ENCODE results near the gene LCOR. TPM values are rescaled to one million over a fixed set of nuclear protein-coding genes. Genes with fewer than 3 reads are reported as not detected.

Gene LCOR
- total RNA-seq, 4 donors from 2014 or later, result 12.5 to 22.0 (median 14.9) TPM

DNA sequence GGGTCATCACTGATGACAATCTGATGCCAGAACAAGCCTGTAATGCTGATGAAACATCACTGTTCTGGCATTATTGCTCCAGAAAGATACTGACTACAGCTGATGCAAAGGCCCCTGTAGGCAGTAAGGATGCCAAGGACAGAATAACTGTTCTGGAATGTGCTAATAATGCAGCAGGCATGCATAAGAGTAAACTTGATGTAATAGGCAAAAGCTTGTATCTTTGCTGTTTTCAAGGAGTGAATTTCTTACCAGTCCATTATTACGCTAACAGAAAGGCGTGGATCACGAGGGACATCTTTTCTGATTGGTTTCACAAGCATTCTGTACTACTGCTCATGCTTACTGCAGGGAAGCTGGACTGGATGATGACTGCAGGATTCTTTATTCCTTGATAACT is 18.7 kb downstream of the LCOR start:
- TF ChIP-seq, protein P1, sequence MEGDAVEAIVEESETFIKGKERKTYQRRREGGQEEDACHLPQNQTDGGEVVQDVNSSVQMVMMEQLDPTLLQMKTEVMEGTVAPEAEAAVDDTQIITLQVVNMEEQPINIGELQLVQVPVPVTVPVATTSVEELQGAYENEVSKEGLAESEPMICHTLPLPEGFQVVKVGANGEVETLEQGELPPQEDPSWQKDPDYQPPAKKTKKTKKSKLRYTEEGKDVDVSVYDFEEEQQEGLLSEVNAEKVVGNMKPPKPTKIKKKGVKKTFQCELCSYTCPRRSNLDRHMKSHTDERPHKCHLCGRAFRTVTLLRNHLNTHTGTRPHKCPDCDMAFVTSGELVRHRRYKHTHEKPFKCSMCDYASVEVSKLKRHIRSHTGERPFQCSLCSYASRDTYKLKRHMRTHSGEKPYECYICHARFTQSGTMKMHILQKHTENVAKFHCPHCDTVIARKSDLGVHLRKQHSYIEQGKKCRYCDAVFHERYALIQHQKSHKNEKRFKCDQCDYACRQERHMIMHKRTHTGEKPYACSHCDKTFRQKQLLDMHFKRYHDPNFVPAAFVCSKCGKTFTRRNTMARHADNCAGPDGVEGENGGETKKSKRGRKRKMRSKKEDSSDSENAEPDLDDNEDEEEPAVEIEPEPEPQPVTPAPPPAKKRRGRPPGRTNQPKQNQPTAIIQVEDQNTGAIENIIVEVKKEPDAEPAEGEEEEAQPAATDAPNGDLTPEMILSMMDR (IDR thresholded peaks at IDR 0.05), result no peak
- no peak for TF ChIP-seq POLR2A (IDR thresholded peaks at IDR 0.05)

DNA sequence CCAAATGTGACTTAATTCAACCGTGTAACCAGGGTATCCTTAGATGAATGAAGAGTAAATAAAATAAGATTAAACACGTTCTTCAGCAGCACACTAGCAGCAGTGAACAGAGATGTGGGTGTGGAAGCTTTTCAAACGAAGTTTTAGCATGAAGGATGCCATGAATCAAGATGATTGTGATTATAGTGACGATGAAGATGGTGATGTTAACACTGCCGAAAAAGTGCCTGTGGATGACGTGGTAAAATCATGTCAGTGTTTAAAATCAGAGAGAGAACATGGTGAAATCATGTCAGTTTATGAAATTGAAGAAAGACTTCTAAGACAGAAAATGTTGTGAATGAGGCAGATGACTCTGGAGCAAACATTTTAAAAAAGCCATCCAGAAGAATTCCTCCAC is 19.2 kb downstream of the LCOR start:
- 60 to 63% methylated on average over 6 of the region's 6 CpGs for WGBS, 2 donors
- TF ChIP-seq POLR2A (IDR thresholded peaks at IDR 0.05), result no peak
- TF ChIP-seq, protein P1 (IDR thresholded peaks at IDR 0.05), result no peak
- H3K4me3 ChIP-seq (ENCODE audit: low read depth, poor library complexity, severe bottlenecking), result no peak overlapping the region
- intact Hi-C loops (cut with DNase I; ENCODE audit: low total_unique reads), result no loop called here
- DNase-seq (ENCODE audit: low spot score in 2 of 2), result no peak

More for the DNA sequence above, 18.7 kb downstream of the LCOR start:
- H3K4me3 ChIP-seq (ENCODE audit: low read depth, poor library complexity, severe bottlenecking), result no peak overlapping the region
- peak in 1 of 2 donors; percentile 36 for DNase-seq (ENCODE audit: low spot score in 2 of 2)
- WGBS, 2 donors, result 66 to 73% methylated on average over 3 of the region's 3 CpGs
- intact Hi-C loops (cut with DNase I; ENCODE audit: low total_unique reads), result no loop called here

DNA sequence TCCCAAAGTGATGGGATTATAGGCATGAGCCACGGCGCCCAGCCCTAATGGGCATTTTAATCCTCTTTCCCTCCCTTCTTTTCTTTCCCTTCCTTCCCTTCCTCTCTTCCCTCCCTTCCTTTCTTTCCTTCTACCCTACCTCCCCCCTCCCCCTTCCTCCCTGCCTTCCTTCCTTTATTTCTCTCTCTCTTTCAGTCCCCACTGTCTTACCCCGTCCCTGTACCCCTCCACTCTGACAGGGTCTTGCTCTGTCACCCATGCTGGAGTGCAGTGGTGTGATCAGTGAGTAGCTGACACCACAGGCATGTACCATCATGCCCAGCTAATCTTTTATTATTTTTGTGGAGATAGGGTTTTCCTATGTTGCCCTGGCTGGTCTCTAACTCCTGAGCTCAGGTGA is 24.2 kb downstream of the LCOR start:
- intact Hi-C loops (cut with DNase I; ENCODE audit: low total_unique reads), result no loop called here
- TF ChIP-seq, protein P1 (IDR thresholded peaks at IDR 0.05), result no peak
- TF ChIP-seq POLR2A (IDR thresholded peaks at IDR 0.05), result no peak
- DNase-seq (ENCODE audit: low spot score in 2 of 2), result no peak
- WGBS, 2 donors, result 94 to 95% methylated on average over 3 of the region's 3 CpGs
- H3K4me3 ChIP-seq (ENCODE audit: low read depth, poor library complexity, severe bottlenecking), result no peak overlapping the region

DNA sequence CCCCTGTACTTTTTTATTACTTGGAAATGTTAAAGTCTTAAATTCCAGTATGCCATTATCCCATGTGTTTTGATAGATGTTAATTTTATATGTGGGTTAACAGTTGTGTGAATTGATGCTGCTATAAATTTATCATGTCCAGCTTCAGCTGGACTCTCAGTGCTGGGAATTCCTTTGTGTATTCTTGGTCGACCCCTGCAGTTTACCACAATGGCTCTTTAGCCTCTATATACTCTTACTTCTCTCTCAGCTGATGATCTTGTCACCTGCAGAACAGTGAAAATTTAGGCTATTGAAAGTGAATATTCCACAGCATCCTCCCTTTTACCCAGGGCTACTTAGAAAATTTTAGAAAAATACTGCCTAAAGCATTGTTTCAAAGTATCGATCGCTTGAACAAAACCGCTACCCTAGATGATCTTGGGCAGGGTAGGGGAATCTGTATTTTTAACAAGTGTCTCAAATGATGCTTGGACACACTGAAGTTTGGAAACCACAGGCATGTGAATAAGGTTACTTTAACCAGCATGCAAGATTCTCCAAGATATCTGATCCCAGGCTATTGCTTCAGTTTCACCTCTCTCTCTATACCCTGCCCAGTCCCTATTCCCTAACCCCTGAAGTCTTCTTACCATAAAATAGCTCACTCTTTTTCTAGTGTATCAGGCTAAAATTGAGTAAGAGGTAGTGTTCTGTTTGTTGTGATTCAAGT is 25.4 kb downstream of the LCOR start:
- H3K4me3 ChIP-seq (ENCODE audit: low read depth, poor library complexity, severe bottlenecking), result no peak overlapping the region
- intact Hi-C loops (cut with DNase I; ENCODE audit: low total_unique reads), result no loop called here
- DNase-seq (ENCODE audit: low spot score in 2 of 2), result no peak
- no peak for TF ChIP-seq POLR2A (IDR thresholded peaks at IDR 0.05)
- TF ChIP-seq, protein P1 (IDR thresholded peaks at IDR 0.05), result no peak
- WGBS, 2 donors, result 88 to 92% methylated on average over 4 of the region's 4 CpGs

DNA sequence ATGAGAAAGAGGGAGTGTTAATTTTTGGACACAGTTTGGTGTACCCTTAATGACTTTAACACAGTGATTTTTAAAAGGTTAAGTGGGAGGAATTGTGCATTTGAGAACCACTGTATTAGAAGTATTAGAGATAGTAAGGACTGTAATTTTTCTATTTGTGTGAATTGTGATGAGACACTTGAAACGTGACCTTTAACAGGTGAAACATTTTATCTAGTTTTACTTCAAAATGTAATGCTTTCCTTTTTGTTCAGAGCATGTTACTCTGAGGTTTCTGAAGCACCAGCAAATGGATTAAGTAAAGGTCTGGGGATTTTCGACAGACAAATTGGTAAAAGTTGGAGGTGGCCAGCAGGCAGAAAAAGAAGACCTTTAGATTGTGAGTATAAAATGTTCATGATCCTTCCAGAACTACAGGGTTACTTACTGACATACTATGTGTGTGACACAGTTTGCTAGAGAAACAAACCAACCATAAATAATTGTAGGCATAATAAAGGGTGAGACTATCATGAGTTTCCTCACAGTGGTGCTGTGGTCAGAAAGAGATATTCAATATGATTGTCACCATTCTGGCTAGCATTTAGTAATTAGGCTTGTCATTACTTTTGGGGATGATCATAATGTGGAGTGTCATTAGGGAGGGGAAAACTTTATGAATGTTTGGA is 26.1 kb downstream of the LCOR start:
- 77 to 90% methylated on average over 2 of the region's 2 CpGs for WGBS, 2 donors
- intact Hi-C loops (cut with DNase I; ENCODE audit: low total_unique reads), result no loop called here
- DNase-seq (ENCODE audit: low spot score in 2 of 2), result no peak

More for the DNA sequence above, 26.1 kb downstream of the LCOR start:
- no peak overlapping the region for H3K4me3 ChIP-seq (ENCODE audit: low read depth, poor library complexity, severe bottlenecking)
- no peak for TF ChIP-seq POLR2A (IDR thresholded peaks at IDR 0.05)
- TF ChIP-seq, protein P1 (IDR thresholded peaks at IDR 0.05), result no peak
